ENCODE data around the gene ARMH4.

ARMH4 gene

DNA sequence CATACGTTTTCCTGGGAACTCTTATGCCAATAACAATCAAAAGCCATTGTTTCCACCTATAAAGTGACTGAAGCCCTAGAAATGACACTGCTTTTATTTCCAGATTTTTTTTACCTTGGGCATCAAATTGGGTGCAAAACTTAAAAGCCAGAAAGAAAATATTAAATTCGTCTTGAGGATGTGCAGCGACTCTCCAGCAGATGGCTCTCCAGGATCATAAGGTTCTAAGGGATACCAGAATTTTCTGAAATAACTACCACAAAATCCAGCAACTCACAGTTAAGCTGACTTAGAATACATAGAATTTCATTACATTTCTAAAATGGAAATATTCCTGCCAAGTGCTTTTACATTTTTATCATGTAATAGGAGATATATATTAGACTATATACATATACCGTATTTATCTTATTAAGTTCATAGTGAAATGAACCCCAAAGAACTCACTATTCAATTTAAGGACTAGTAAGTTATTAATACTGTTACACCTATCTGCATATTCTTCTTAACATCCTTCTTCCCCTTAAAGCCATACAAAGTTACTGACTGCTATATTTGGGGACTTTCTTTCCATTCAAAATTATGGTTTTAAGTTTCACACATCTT lies 44.0 kb downstream of the ARMH4 start:
- DNase-seq (ENCODE audit: low spot score in 2 of 2) = peak in 1 of 2 donors; percentile 13
- no peak for ATAC-seq (replicated peaks; ENCODE audit: extremely low read depth, poor library complexity, severe bottlenecking)
- Mint-ChIP-seq H3K9me3 (no peaks in the 10 kb centered on the region), H3K27ac (ENCODE audit: low read depth) (no peak overlapping the region), H3K27me3 (peaks cover 27% of the 10 kb centered on the region), H3K36me3 (ENCODE audit: insufficient read depth) (no peaks in the 10 kb centered on the region), H3K4me3 (no peak overlapping the region), H3K4me1 (no peaks in the 10 kb centered on the region)

DNA sequence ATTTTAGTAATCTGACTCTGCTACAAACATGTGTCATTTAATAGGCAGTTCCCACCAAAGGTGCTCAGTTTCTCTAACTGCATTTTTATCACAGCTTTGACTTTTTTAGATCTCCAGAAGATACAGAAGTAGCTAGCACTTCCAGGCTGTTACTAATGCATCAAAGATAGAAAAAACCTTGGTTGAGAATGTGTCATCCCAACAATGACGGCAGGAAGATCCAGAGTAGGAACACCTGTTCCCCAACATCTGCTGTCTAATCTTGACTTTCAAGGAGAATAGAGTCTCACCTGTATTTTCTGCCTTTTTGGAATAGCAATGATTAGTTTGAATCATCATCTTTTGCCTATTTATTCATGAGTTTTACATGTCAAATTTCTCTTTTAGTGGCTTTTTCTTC lies 45.0 kb downstream of the ARMH4 start:
- Mint-ChIP-seq H3K9me3 (no peaks in the 10 kb centered on the region), H3K27me3 (peaks cover 18% of the 10 kb centered on the region), H3K4me1 (no peaks in the 10 kb centered on the region), H3K36me3 (ENCODE audit: insufficient read depth) (no peaks in the 10 kb centered on the region), H3K27ac (ENCODE audit: low read depth) (no peak overlapping the region), H3K4me3 (no peak overlapping the region)
- DNase-seq (ENCODE audit: low spot score in 2 of 2) (no peak), ATAC-seq (replicated peaks; ENCODE audit: extremely low read depth, poor library complexity, severe bottlenecking) (no peak)

DNA sequence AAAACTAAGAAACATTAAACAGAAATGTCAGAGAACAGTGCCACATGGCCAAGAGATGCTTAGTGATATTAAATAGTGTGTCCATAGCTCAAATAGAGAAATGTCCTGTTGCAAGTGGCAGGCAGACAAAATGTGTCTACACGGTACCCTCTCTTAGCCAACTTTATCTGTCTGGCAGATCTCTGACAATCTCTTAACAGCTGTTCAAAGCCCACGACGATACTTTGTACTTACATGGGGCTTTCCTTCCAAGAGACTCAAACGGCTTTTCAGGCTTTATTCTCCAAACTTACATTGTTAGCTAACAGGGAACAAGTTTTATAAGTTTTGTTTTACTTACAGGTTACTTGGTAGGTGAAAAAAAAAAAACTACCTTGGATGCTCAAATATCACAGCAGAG lies 45.6 kb downstream of the ARMH4 start:
- Mint-ChIP-seq H3K4me3 (no peak overlapping the region), H3K9me3 (no peaks in the 10 kb centered on the region), H3K4me1 (no peaks in the 10 kb centered on the region), H3K36me3 (ENCODE audit: insufficient read depth) (no peaks in the 10 kb centered on the region), H3K27ac (ENCODE audit: low read depth) (no peak overlapping the region), H3K27me3 (peaks cover 18% of the 10 kb centered on the region)
- no peak for DNase-seq (ENCODE audit: low spot score in 2 of 2)
- no peak for ATAC-seq (replicated peaks; ENCODE audit: extremely low read depth, poor library complexity, severe bottlenecking)

DNA sequence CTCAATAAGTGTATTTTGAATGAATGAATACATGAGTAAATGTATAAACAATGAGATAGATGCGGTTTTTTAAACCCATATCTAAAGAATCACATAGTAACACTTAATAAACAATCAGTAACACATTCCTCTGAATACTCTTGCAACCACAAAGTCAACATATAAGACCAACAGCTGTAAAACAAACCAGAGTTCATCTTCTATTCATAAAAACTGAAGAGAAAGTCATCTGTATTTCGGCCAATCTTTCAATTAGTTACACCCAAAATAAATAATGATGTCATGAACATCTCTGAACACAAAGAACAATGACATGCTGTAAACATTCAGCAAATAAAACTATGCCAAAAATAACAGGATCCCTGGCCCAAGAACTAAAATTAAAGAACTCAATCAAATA lies 47.2 kb downstream of the ARMH4 start:
- H3K36me3 Mint-ChIP-seq (ENCODE audit: insufficient read depth) = no peaks in the 10 kb centered on the region
- peaks cover 18% of the 10 kb centered on the region for H3K27me3 Mint-ChIP-seq
- H3K9me3 Mint-ChIP-seq = no peaks in the 10 kb centered on the region
- no peak overlapping the region for H3K4me3 Mint-ChIP-seq
- no peaks in the 10 kb centered on the region for H3K4me1 Mint-ChIP-seq
- DNase-seq (ENCODE audit: low spot score in 2 of 2) (no peak), ATAC-seq (replicated peaks; ENCODE audit: extremely low read depth, poor library complexity, severe bottlenecking) (no peak)
- H3K27ac Mint-ChIP-seq (ENCODE audit: low read depth) = no peak overlapping the region

DNA sequence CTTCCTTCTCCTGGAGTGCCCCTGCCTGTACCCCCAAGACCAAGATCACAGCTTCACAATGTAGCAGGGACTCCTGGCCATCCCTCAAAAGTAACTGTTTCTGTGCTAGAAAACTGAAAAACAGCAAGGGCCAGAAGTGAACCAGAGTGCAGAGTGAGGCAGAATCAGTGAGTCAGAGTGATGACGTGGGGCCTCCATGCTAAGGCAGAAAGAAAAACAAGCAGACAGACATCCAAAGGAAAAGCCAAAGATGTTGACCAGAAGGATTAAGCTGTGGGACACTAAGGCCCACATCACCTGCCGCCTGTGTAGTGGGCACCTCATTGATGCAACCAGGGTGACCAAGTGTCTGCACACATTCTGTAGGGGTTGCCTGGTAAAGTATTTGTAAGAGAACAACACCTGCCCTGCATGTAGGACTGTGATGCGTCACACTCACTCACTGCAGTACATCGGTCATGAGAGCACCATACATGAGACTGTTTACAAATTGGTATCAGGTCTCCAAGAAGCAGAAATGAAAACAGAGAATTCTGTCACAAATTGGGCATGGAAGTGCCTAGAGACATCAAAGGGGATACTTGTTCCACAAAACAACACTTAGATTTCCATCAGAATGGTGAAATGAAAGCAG lies 51.2 kb downstream of the ARMH4 start:
- Mint-ChIP-seq H3K27ac (ENCODE audit: low read depth) (no peak overlapping the region), H3K9me3 (no peaks in the 10 kb centered on the region), H3K36me3 (ENCODE audit: insufficient read depth) (no peaks in the 10 kb centered on the region), H3K4me1 (no peaks in the 10 kb centered on the region), H3K27me3 (peaks cover 20% of the 10 kb centered on the region), H3K4me3 (no peak overlapping the region)
- DNase-seq (ENCODE audit: low spot score in 2 of 2) (no peak), ATAC-seq (replicated peaks; ENCODE audit: extremely low read depth, poor library complexity, severe bottlenecking) (no peak)

DNA sequence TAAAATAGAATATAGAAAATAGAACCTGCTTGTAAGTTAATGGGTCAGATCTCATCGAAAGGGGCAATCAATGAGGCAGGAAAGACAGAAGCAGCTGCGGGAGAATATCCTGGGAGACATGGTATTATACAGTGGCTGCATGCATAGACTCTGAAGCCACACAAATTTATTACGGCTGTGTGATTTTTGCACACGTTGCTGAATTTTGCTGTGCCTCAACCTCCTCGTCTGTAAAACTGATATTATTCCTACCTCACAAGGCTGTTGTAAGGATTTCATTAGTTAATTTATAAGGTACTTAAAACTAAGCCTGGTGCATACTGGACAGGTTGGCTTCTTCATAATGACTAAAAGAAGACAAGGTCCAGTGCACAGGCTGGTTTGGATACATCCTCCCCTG lies 52.3 kb downstream of the ARMH4 start:
- H3K27me3 Mint-ChIP-seq = peaks cover 22% of the 10 kb centered on the region
- no peaks in the 10 kb centered on the region for H3K9me3 Mint-ChIP-seq
- no peak for DNase-seq (ENCODE audit: low spot score in 2 of 2)
- no peak overlapping the region for H3K4me3 Mint-ChIP-seq
- H3K4me1 Mint-ChIP-seq = no peaks in the 10 kb centered on the region
- H3K36me3 Mint-ChIP-seq (ENCODE audit: insufficient read depth) = no peaks in the 10 kb centered on the region
- ATAC-seq (replicated peaks; ENCODE audit: extremely low read depth, poor library complexity, severe bottlenecking) = no peak
- H3K27ac Mint-ChIP-seq (ENCODE audit: low read depth) = no peak overlapping the region

DNA sequence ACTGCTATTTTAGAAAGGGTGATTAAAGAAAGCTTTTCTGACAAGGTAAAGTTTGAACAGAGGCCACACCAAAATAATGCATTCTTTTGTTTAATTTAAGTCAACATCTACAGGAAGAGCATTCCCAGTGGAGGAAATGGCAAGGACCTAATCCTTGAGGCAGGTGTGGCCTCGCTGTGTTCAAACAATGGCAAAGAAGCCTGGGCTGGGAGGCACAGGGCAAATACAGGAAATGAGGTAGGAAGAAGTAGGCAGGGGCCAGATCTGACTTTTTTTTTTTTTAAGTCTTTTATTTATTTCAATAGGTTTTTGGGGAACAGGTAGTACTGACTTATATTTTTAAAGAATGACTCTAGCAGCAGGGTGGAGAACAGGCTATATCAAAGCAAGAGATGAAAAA lies 53.5 kb downstream of the ARMH4 start:
- no peaks in the 10 kb centered on the region for H3K36me3 Mint-ChIP-seq (ENCODE audit: insufficient read depth)
- ATAC-seq (replicated peaks; ENCODE audit: extremely low read depth, poor library complexity, severe bottlenecking) (no peak), DNase-seq (ENCODE audit: low spot score in 2 of 2) (no peak)
- peaks cover 17% of the 10 kb centered on the region for H3K27me3 Mint-ChIP-seq
- H3K9me3 Mint-ChIP-seq = no peaks in the 10 kb centered on the region
- H3K4me3 Mint-ChIP-seq = no peak overlapping the region
- no peaks in the 10 kb centered on the region for H3K4me1 Mint-ChIP-seq
- no peak overlapping the region for H3K27ac Mint-ChIP-seq (ENCODE audit: low read depth)

DNA sequence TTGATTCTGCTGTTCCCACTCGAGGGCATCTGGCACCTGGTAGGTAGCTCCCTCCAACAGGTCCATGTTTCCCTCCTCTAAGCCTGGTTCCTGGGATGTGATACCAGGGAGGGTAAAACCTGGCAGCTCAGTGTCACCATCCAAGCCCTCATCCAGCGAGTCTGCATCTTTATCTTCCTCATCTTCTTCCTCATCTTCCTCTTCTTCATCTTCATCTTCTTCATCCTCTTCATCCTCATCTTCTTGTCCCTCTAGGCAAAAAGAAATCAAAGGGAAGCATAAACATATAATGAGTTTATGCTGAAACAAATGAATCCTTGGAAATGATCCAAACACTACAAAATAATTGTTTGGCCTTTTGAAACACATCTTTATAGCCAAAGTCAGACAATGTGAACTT lies 55.3 kb downstream of the ARMH4 start:
- Mint-ChIP-seq H3K27ac (ENCODE audit: low read depth) (no peak overlapping the region), H3K27me3 (peaks cover 27% of the 10 kb centered on the region), H3K36me3 (ENCODE audit: insufficient read depth) (no peaks in the 10 kb centered on the region), H3K4me1 (no peaks in the 10 kb centered on the region), H3K4me3 (no peak overlapping the region), H3K9me3 (no peaks in the 10 kb centered on the region)
- ATAC-seq (replicated peaks; ENCODE audit: extremely low read depth, poor library complexity, severe bottlenecking) (no peak), DNase-seq (ENCODE audit: low spot score in 2 of 2) (no peak)

DNA sequence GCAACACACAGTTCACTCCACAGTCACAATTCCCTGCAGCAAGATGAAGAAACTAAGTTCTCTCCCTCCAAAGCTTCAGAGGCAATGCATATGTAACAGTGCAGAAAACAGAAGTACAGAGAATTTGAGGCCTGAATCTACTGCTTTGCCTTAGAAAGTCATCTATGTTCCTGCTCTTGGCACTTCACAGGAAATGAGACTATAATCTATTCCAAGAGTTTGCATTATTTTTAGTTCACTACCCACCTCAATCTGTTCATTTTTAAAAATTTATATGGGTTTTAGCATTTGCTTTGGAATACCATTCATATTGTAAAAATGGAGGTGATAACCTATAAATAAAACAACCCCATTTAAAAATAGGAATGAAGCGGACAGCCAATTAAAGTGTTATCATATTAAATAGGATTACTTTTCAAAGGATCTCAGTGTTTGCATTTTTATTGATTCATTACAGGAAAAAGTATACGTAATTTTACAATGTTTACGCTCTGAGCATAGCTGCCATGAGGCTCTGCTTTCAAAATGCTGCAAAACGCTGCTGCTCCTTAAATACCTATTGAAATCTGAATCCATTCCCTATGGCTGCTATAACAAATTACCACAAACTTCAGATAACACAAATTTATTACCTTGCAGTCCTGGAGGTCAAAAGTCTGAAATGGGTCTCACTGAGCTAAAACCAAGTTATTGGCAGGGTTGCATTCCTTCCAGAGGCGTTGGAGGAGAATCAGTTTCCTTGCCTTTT lies 60.0 kb downstream of the ARMH4 start:
- H3K27me3 Mint-ChIP-seq = peaks cover 49% of the 10 kb centered on the region
- DNase-seq (ENCODE audit: low spot score in 2 of 2) (no peak), ATAC-seq (replicated peaks; ENCODE audit: extremely low read depth, poor library complexity, severe bottlenecking) (no peak)
- H3K4me3 Mint-ChIP-seq = no peak overlapping the region
- no peak overlapping the region for H3K27ac Mint-ChIP-seq (ENCODE audit: low read depth)
- no peaks in the 10 kb centered on the region for H3K36me3 Mint-ChIP-seq (ENCODE audit: insufficient read depth)
- H3K9me3 Mint-ChIP-seq = no peaks in the 10 kb centered on the region
- H3K4me1 Mint-ChIP-seq = no peaks in the 10 kb centered on the region

DNA sequence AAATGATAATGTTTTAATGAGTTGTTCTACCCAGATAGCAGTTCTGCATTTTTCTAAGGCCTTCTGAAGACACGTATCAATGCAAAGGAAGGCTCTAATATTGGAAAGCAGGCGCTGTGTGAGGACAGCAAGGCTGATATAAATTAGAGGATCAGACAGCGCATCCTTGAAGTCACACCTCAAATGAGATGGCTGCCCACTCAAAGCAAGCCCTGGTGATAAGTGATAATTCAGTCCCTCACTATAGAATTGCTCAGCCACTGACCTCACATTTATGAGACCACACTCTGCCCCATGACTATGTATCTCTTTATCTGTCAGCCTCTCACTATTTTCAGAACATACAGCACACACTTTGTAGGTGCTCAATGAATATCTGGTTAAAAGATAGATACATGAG lies 62.4 kb downstream of the ARMH4 start:
- H3K4me1 Mint-ChIP-seq = no peaks in the 10 kb centered on the region
- H3K27ac Mint-ChIP-seq (ENCODE audit: low read depth) = no peak overlapping the region
- H3K4me3 Mint-ChIP-seq = no peak overlapping the region

DNA sequence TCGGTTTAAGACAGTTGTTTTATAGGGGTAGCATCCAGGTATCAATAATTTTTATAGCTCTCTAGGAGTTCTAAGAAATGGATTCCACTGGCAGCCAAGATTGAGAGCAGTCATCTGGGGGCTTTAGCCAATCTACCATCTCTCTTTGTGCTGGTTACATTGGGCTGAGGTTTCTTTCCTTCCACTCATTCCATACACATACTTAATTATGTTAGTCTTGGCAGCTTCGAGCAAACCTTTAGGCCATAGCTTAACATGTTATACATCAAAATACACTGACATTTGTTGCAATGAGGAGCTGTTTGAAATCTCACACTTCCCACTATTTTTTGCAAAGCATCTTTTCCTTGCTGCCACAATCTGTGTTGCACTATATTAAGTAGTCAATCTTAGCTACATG lies 63.1 kb downstream of the ARMH4 start:
- H3K4me1 Mint-ChIP-seq = no peaks in the 10 kb centered on the region
- no peaks in the 10 kb centered on the region for H3K36me3 Mint-ChIP-seq (ENCODE audit: insufficient read depth)
- H3K9me3 Mint-ChIP-seq = no peaks in the 10 kb centered on the region
- DNase-seq (ENCODE audit: low spot score in 2 of 2) (no peak), ATAC-seq (replicated peaks; ENCODE audit: extremely low read depth, poor library complexity, severe bottlenecking) (no peak)
- no peak overlapping the region for H3K4me3 Mint-ChIP-seq
- H3K27me3 Mint-ChIP-seq = peaks cover 64% of the 10 kb centered on the region
- H3K27ac Mint-ChIP-seq (ENCODE audit: low read depth) = no peak overlapping the region

More for the DNA sequence above, 62.4 kb downstream of the ARMH4 start:
- DNase-seq (ENCODE audit: low spot score in 2 of 2) (no peak), ATAC-seq (replicated peaks; ENCODE audit: extremely low read depth, poor library complexity, severe bottlenecking) (no peak)
- Mint-ChIP-seq H3K36me3 (ENCODE audit: insufficient read depth) (no peaks in the 10 kb centered on the region), H3K27me3 (peaks cover 59% of the 10 kb centered on the region), H3K9me3 (no peaks in the 10 kb centered on the region)

DNA sequence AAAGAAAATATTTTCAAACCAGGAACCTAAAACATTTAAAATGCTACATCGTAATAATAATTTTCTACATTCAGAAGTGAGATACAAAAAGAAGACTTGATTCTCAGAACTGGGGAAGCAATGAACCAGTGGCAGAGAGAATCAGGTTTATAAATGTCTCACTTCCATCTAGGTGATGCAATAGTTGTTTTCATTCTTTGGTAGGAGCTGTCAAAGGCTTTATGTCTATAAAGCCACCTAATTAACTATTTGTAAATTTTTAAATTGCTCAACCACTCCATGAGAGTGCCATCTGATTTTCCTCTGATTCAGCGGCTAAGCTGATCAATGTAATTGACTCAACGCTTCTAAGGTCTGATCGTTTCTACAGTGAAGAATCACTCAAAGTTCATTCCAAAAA lies 66.1 kb downstream of the ARMH4 start:
- no peak overlapping the region for H3K27ac Mint-ChIP-seq (ENCODE audit: low read depth)
- H3K36me3 Mint-ChIP-seq (ENCODE audit: insufficient read depth) = no peaks in the 10 kb centered on the region
- H3K27me3 Mint-ChIP-seq = peaks cover 55% of the 10 kb centered on the region
- DNase-seq (ENCODE audit: low spot score in 2 of 2) = no peak
- no peaks in the 10 kb centered on the region for H3K9me3 Mint-ChIP-seq
- no peak for ATAC-seq (replicated peaks; ENCODE audit: extremely low read depth, poor library complexity, severe bottlenecking)
- no peak overlapping the region for H3K4me3 Mint-ChIP-seq
- no peaks in the 10 kb centered on the region for H3K4me1 Mint-ChIP-seq

DNA sequence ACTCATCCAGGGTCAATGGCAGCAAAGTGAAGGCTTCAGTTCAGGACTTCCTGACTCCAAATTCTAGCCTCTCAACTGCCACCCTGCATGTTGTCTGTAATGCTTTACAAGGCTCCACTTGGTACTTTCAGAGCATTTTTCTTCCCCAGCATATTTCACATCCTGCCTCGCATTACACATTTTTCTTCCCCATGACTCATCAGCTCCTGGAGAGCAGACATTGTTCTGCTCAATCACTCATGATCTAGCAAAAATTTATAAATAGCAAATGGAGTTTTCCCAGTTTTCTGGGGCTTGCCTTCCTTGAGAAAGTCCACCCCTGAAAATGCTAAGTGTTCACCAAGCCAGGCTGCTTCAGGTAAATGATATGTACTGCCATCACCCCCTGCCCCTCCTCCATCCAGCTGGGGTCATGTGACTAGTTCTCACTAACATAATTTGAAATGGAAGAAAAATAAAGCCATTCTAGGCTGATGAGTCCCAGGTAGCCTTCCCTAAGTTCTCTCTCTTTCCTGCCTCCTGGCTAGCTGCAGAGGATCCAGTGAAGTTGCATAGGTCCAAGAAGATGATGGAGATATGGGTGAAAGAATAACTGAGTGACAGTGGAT lies 69.4 kb downstream of the ARMH4 start:
- H3K4me3 Mint-ChIP-seq = no peak overlapping the region
- H3K27ac Mint-ChIP-seq (ENCODE audit: low read depth) = no peak overlapping the region
- peaks cover 35% of the 10 kb centered on the region for H3K27me3 Mint-ChIP-seq
- no peaks in the 10 kb centered on the region for H3K36me3 Mint-ChIP-seq (ENCODE audit: insufficient read depth)
- ATAC-seq (replicated peaks; ENCODE audit: extremely low read depth, poor library complexity, severe bottlenecking) (no peak), DNase-seq (ENCODE audit: low spot score in 2 of 2) (no peak)
- H3K9me3 Mint-ChIP-seq = no peaks in the 10 kb centered on the region
- no peaks in the 10 kb centered on the region for H3K4me1 Mint-ChIP-seq
